IMR-90 (cell line): ENCODE measurements around the gene EZR. TPM values are rescaled to one million over a fixed set of nuclear protein-coding genes. Genes with fewer than 3 reads are reported as not detected.

ENCODE experiments used
- ATAC-seq: fragments of 200-7000 bp; cut with Tn5 transposase; 2 replicates; pipeline ENCODE4 v1.9.1; 2020; ENCODE audit warnings: low read depth, mild to moderate bottlenecking, moderate library complexity
- BruUV-seq: library from RNA; stranded (reverse); fragments of 400-500 nt; replicated peaks from 2 replicates; lab custom pipeline; 2021; lab: Mats Ljungman, UMichigan
- CTCF ChIA-PET: fragments of 300-600 bp; formaldehyde crosslinking; extraction: SDS; loops from one replicate; lab custom pipeline; 2021; ENCODE audit warnings: antibody characterized with exemption; lab: Yijun Ruan, JAX
- POLR2A ChIA-PET: fragments of 300-600 bp; sonication (Branson Sonifier 250); formaldehyde crosslinking; loops from one replicate; lab custom pipeline; 2022; ENCODE audit warnings: antibody characterized with exemption; ENCODE audit not compliant: unreplicated experiment; lab: Charles Lee
- DNase-seq: peaks from one replicate; pipeline ENCODE4 v3.0.0; 2013
- H2AFZ ChIP-seq: replicated peaks from 2 replicates; pipeline ENCODE3; 2013; ENCODE audit warnings: low read length, mild to moderate bottlenecking; ENCODE audit not compliant: poor library complexity
- H2AK5ac ChIP-seq: 2 replicates; pipeline ENCODE4 v1.6.1; 2013; ENCODE audit warnings: low read depth, low read length, inconsistent platforms
- H2AK9ac ChIP-seq: replicated peaks from 2 replicates; pipeline ENCODE3; 2013; ENCODE audit warnings: mild to moderate bottlenecking, low read depth, low read length, moderate library complexity; ENCODE audit not compliant: poor library complexity
- H2BK120ac ChIP-seq: 2 replicates; pipeline ENCODE4 v1.6.1; 2013; ENCODE audit warnings: low read depth, low read length, inconsistent platforms
- H2BK15ac ChIP-seq: 3 replicates; pipeline ENCODE4 v1.6.1; 2013; ENCODE audit warnings: low read depth, low read length, inconsistent platforms
- H2BK20ac ChIP-seq: 2 replicates; pipeline ENCODE4 v1.6.1; 2013; ENCODE audit warnings: low read depth, mild to moderate bottlenecking, inconsistent platforms, low read length, moderate library complexity
- H2BK5ac ChIP-seq: 2 replicates; pipeline ENCODE4 v1.6.1; 2013; ENCODE audit warnings: mild to moderate bottlenecking, low read depth, low read length, inconsistent platforms; ENCODE audit not compliant: poor library complexity, severe bottlenecking
- H3K14ac ChIP-seq: replicated peaks from 2 replicates; pipeline ENCODE4 v1.6.1; 2013; ENCODE audit warnings: low read depth, low read length, inconsistent platforms
- H3K18ac ChIP-seq: 2 replicates; pipeline ENCODE4 v1.6.1; 2013; ENCODE audit warnings: low read depth, low read length, control low read depth
- H3K23ac ChIP-seq: 2 replicates; pipeline ENCODE4 v1.6.1; 2013; ENCODE audit warnings: low read depth, low read length, inconsistent platforms
- H3K27ac ChIP-seq: 2 replicates; pipeline ENCODE4 v1.5.1; 2013; ENCODE audit warnings: mild to moderate bottlenecking, control low read depth, low read length; ENCODE audit not compliant: insufficient read depth
- H3K27me3 ChIP-seq: 2 replicates; pipeline ENCODE4 v1.6.1; 2013; ENCODE audit warnings: low read length; ENCODE audit not compliant: control insufficient read depth, insufficient read depth
- H3K36me3 ChIP-seq: 2 replicates; pipeline ENCODE4 v1.6.1; 2013; ENCODE audit warnings: low read length, mixed read lengths; ENCODE audit not compliant: control insufficient read depth, insufficient read depth
- H3K4ac ChIP-seq: 2 replicates; pipeline ENCODE4 v1.6.1; 2013; ENCODE audit warnings: low read depth, low read length, inconsistent platforms
- H3K4me1 ChIP-seq: 2 replicates; pipeline ENCODE4 v1.6.1; 2013; ENCODE audit warnings: low read length, mixed read lengths; ENCODE audit not compliant: control insufficient read depth, insufficient read depth
- H3K4me2 ChIP-seq: 2 replicates; pipeline ENCODE4 v1.6.1; 2013; ENCODE audit warnings: low read depth, mild to moderate bottlenecking, control low read depth, low read length, moderate library complexity
- H3K4me3 ChIP-seq: 2 replicates; pipeline ENCODE4 v1.5.1; 2013; ENCODE audit warnings: low read depth, mild to moderate bottlenecking, control low read depth, low read length, moderate library complexity; ENCODE audit not compliant: insufficient read depth
- H3K56ac ChIP-seq: 2 replicates; pipeline ENCODE4 v1.6.1; 2013; ENCODE audit warnings: low read length, inconsistent platforms; ENCODE audit not compliant: insufficient read depth; ENCODE audit errors: extremely low read depth
- H3K79me1 ChIP-seq, 2 experiments: 2 replicates each; pipeline ENCODE4 v1.6.1; 2013; ENCODE audit warnings: low read length in 2 of 2, inconsistent platforms in 1 of 2, low read depth in 1 of 2
- H3K9ac ChIP-seq: 2 replicates; pipeline ENCODE4 v1.6.1; 2013; ENCODE audit warnings: low read depth, low read length, control low read depth
- H3K9me1 ChIP-seq: 2 replicates; pipeline ENCODE4 v1.6.1; 2013; ENCODE audit warnings: low read length, inconsistent platforms; ENCODE audit not compliant: insufficient read depth
- H3K9me3 ChIP-seq: 2 replicates; pipeline ENCODE4 v1.6.1; 2013; ENCODE audit warnings: low read length; ENCODE audit not compliant: control insufficient read depth, insufficient read depth
- H4K20me1 ChIP-seq: 2 replicates; pipeline ENCODE4 v1.6.1; 2013; ENCODE audit warnings: low read length, inconsistent platforms; ENCODE audit not compliant: insufficient read depth
- H4K5ac ChIP-seq: 2 replicates; pipeline ENCODE4 v1.6.1; 2013; ENCODE audit warnings: mild to moderate bottlenecking, low read depth, low read length, control low read depth
- H4K8ac ChIP-seq, 2 experiments: 2 replicates each; pipeline ENCODE4 v1.6.1; 2013; ENCODE audit warnings: low read depth in 2 of 2, low read length in 2 of 2, control low read depth in 1 of 2, inconsistent platforms in 1 of 2
- H4K91ac ChIP-seq: 2 replicates; pipeline ENCODE4 v1.6.1; 2013; ENCODE audit warnings: low read depth, low read length, inconsistent platforms; ENCODE audit not compliant: insufficient read depth
- CEBPB ChIP-seq: IDR thresholded peaks from 2 replicates; pipeline ENCODE4 v1.6.1; 2012; ENCODE audit warnings: low read depth, low read length, improper control_type of control experiment
- CTCF ChIP-seq: conservative IDR thresholded peaks from 2 replicates; pipeline ENCODE4 v1.5.1; 2012; ENCODE audit warnings: mild to moderate bottlenecking, low read depth, low read length, improper control_type of control experiment
- ELK1 ChIP-seq: fragments of 150-350 bp; IDR thresholded peaks from 2 replicates; pipeline ENCODE4 v1.6.1; 2016; ENCODE audit warnings: low read depth, mild to moderate bottlenecking, low read length, moderate library complexity, borderline replicate concordance
- RAD21 ChIP-seq: IDR thresholded peaks from 2 replicates; pipeline ENCODE4 v1.6.1; 2012; ENCODE audit warnings: low read length, improper control_type of control experiment
- RFX5 ChIP-seq: IDR thresholded peaks from 2 replicates; pipeline ENCODE4 v1.8.0; 2012; ENCODE audit warnings: low read depth, mild to moderate bottlenecking, low read length, moderate library complexity
- WGBS, 2 experiments: methylation state at CpG; one replicate each; pipeline versions ENCODE4 v1.1.5 to v1.1.7; 2013; ENCODE audit warnings: missing lambda C conversion rate in 2 of 2; ENCODE audit not compliant: insufficient read length in 1 of 2; ENCODE audit errors: extremely low coverage in 2 of 2; 5-methylcytosine and 5-hydroxymethylcytosine counted together
- dilution Hi-C: fragments of 300-500 bp; cut with HindIII; formaldehyde crosslinking; loops from one replicate; pipeline ENCODE4 v1.14.3; 2018; ENCODE audit warnings: low sequenced_read_pairs; ENCODE audit not compliant: unreplicated experiment
- in situ Hi-C: fragments of 300-500 bp; cut with MboI; formaldehyde crosslinking; loops from 3 replicates; pipeline ENCODE4 v1.14.3; 2019; ENCODE audit warnings: low sequenced_read_pairs, inconsistent platforms, mixed read lengths
- intact Hi-C: fragments of 100-400 bp; cut with micrococcal nuclease; formaldehyde crosslinking; loops from 2 replicates; pipeline ENCODE4 v1.10.0; 2022
- polyA plus RNA-seq, 3 experiments: library from polyadenylated mRNA; depleted of rRNA; stranded (reverse); fragments of >200 nt; gene quantifications; 2 replicates each; pipeline ENCODE4 v1.2.3, GENCODE V29; 2012; ENCODE audit warnings: low replicate concordance in 1 of 3
- total RNA-seq: library from RNA; depleted of rRNA; stranded (reverse); fragments of >200 nt; gene quantifications from 2 replicates; pipeline ENCODE4 v1.2.3, GENCODE V29; 2012

The EZR gene
- total and polyA plus RNA-seq, 2 of the 4 experiments (the other 2 are of a cell fraction): 83.8 to 145 TPM

DNA sequence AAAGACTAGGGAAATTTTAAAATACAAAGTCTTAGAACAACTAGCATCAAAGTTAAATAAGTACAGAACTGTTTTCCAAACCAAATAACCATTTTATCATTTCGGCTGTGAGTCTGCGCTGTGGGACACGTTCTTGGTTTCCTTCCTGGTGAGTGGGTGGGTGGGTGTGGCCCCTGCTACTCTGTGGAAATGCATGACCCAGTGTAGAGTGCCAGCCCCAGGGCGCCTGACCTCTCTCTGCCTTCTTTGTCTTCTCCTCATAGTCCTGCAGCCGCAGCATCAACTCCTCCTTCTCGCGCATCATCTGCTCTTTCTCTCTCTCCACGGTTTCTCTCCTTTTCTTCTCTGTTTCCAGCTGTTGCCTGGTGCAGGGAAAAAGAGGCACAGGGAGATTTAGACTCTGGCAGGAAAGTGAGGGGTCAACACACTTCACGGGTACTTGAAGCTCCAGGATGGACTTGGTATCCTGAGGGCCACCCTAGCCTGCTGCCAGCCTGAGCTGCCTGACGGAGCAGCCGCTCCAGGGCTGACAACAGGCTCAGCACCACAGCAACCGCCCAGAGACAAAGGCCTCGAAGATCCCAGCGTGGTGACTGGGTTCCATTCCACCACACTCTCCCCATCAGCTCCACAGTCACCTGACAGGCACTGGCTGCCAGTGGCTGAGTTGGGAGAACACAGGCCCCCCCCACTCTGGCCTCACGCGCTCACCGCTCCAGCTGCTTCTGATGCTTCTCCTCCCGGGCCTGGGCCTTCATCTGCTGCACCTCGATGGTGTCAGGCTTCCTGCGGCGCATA lies 48.4 kb downstream of the EZR start:
- TF ChIP-seq RAD21: no peak
- no peak for TF ChIP-seq CTCF
- no peak for TF ChIP-seq RFX5
- TF ChIP-seq ELK1: no peak
- TF ChIP-seq CEBPB: no peak
- no peaks in the 10 kb centered on the region for H4K20me1 ChIP-seq
- peaks cover 5% of the 10 kb centered on the region; the same call in 1 of the 2 replicates for H3K9me1 ChIP-seq
- no peaks in the 10 kb centered on the region for H3K4me1 ChIP-seq
- no peak overlapping the region for H3K56ac ChIP-seq
- H2BK5ac ChIP-seq: no peak overlapping the region
- H4K5ac ChIP-seq: no peak overlapping the region
- no peak overlapping the region for H2BK120ac ChIP-seq
- CTCF ChIA-PET: interaction anchor here (1.0 kb wide), 1 partner anchor 35 kb away, joined by 3 read pairs; no protein-coding TSS in a partner anchor
- DNase-seq: no peak
- H3K9me3 ChIP-seq: no peaks in the 10 kb centered on the region
- H3K36me3 ChIP-seq: peaks cover 71% of the 10 kb centered on the region
- WGBS, 2 experiments: 85% methylated on average over 7 of the region's 21 CpGs; no CpG with 5 or more reads in 1 of the 2 experiments
- no peak overlapping the region for H3K4me3 ChIP-seq
- intact Hi-C loops (no loop called here), in situ Hi-C loops (no loop called here), dilution Hi-C loops (no loop called here)
- no peak overlapping the region for H3K4me2 ChIP-seq
- H3K18ac ChIP-seq: no peak overlapping the region
- no TSS peak for BruUV-seq
- no peaks in the 10 kb centered on the region for H3K27me3 ChIP-seq
- H3K14ac ChIP-seq: no peak overlapping the region
- H2AK5ac ChIP-seq: no peak overlapping the region
- H3K23ac ChIP-seq: no peak overlapping the region
- H2AFZ ChIP-seq: no peak overlapping the region
- H3K27ac ChIP-seq: no peak overlapping the region
- no peak overlapping the region for H3K4ac ChIP-seq
- no peak overlapping the region for H2AK9ac ChIP-seq
- ATAC-seq: no peak
- no peak overlapping the region for H2BK15ac ChIP-seq
- H3K79me1 ChIP-seq: peaks cover under 1 to 9% of the 10 kb centered on the region in 2 experiments; a peak in 3 of 4 replicates
- no peak overlapping the region for H4K8ac ChIP-seq
- no peak overlapping the region for H4K91ac ChIP-seq
- no peak overlapping the region for H2BK20ac ChIP-seq
- no peak overlapping the region for H3K9ac ChIP-seq
- POLR2A ChIA-PET: no interaction called here
